Bronchial epithelial cell (primary cell): ENCODE data around the gene MBP. TPM values are rescaled to one million over a fixed set of nuclear protein-coding genes. Genes with fewer than 3 reads are reported as not detected.
A peak's percentile ranks its signal among the peaks of the same experiment; 100 is the strongest.

Source experiments
- DNase-seq: peaks from one replicate; pipeline ENCODE4 v3.0.0-alpha.2; 2010; ENCODE audit warnings: low read depth
- FAIRE-seq: peaks from 2 replicates; lab custom pipeline; 2011; peaks lifted over from hg19 to GRCh38; lab: Jason Lieb, UNC
- H3K27me3 ChIP-seq: 2 replicates; pipeline ENCODE4 v1.5.1; 2011; ENCODE audit warnings: low read length; ENCODE audit not compliant: control insufficient read depth, insufficient read depth
- H3K36me3 ChIP-seq: 2 replicates; pipeline ENCODE4 v1.5.1; 2011; ENCODE audit warnings: low read length; ENCODE audit not compliant: control insufficient read depth, insufficient read depth
- H3K4me3 ChIP-seq: 2 replicates; pipeline ENCODE4 v1.5.1; 2011; ENCODE audit warnings: mild to moderate bottlenecking, low read depth, low read length, control low read depth
- CTCF ChIP-seq: IDR thresholded peaks from 2 replicates; pipeline ENCODE4 v1.5.1; 2011; ENCODE audit warnings: mild to moderate bottlenecking, moderate library complexity, low read length, control low read depth, inconsistent platforms; ENCODE audit not compliant: insufficient read depth, severe bottlenecking
- total RNA-seq: library from RNA; depleted of rRNA; stranded (reverse); fragments of >200 nt; gene quantifications from 2 replicates; pipeline ENCODE4 v1.2.1, GENCODE V29; 2014

Gene MBP
- total RNA-seq, 1 donor from 2014 or later: 26.6 TPM

- H3K36me3 ChIP-seq: no peaks in the 10 kb centered on the region
- DNase-seq (no peak), FAIRE-seq (peak; percentile 18)
- no peak for TF ChIP-seq CTCF
- no peak overlapping the region for H3K4me3 ChIP-seq
- H3K27me3 ChIP-seq: no peaks in the 10 kb centered on the region
Observed at GRCh38 chr18:76980663-76981395, 151.8 kb downstream of the MBP start.

- FAIRE-seq: no peak
- Histone ChIP-seq H3K36me3 (no peaks in the 10 kb centered on the region), H3K27me3 (no peaks in the 10 kb centered on the region), H3K4me3 (no peak overlapping the region)
- no peak for TF ChIP-seq CTCF
- no peak for DNase-seq
Observed at GRCh38 chr18:76979906-76980305, 152.7 kb downstream of the MBP start.

GRCh38 chr18:76979111-76979751, 153.4 kb downstream of the MBP start:
- no peak for TF ChIP-seq CTCF

GRCh38 chr18:76978616-76979015, 154.0 kb downstream of the MBP start:
- DNase-seq: no peak
- no peaks in the 10 kb centered on the region for H3K36me3 ChIP-seq
- TF ChIP-seq CTCF: no peak
- H3K4me3 ChIP-seq: no peak overlapping the region
- H3K27me3 ChIP-seq: no peaks in the 10 kb centered on the region
- no peak for FAIRE-seq

More at GRCh38 chr18:76979111-76979751, 153.4 kb downstream of the MBP start:
- Histone ChIP-seq H3K27me3 (no peaks in the 10 kb centered on the region), H3K4me3 (no peak overlapping the region), H3K36me3 (no peaks in the 10 kb centered on the region)
- DNase-seq (no peak), FAIRE-seq (no peak)

- TF ChIP-seq CTCF: no peak
- DNase-seq (no peak), FAIRE-seq (peak; percentile 32)
- Histone ChIP-seq H3K36me3 (no peaks in the 10 kb centered on the region), H3K27me3 (no peaks in the 10 kb centered on the region), H3K4me3 (no peak overlapping the region)
Observed at GRCh38 chr18:76977684-76978232, 154.8 kb downstream of the MBP start.
